ENCODE results near the gene PHF21A.
"Not testable (repeated sequence)": the region's sequence is repeated elsewhere in the genome, so short reads cannot be mapped to it uniquely, and the experiment has no call there.

The PHF21A gene

GRCh38 chr11:46120346-46121300 is 631 bp downstream of the PHF21A start:
- DNase-seq: peak; percentile 24

GRCh38 chr11:46119352-46120216 is 1.7 kb downstream of the PHF21A start:
- peak; percentile 78 for DNase-seq

- DNase-seq: peak; percentile 68
Measured at GRCh38 chr11:46118702-46119351, 2.4 kb downstream of the PHF21A start.

- peak; percentile 22 for DNase-seq
Measured at GRCh38 chr11:46117842-46118241, 3.4 kb downstream of the PHF21A start.

- DNase-seq: not testable (repeated sequence)
Measured at GRCh38 chr11:46116712-46117037, 4.6 kb downstream of the PHF21A start.

- DNase-seq: no peak
Measured at GRCh38 chr11:46116007-46116711, 5.1 kb downstream of the PHF21A start.

GRCh38 chr11:46114961-46115360 is 6.3 kb downstream of the PHF21A start:
- DNase-seq: peak; percentile 35

- DNase-seq: no peak
Measured at GRCh38 chr11:46114378-46114777, 6.9 kb downstream of the PHF21A start.

GRCh38 chr11:46112961-46113607 is 8.2 kb downstream of the PHF21A start:
- peak; percentile 86 for DNase-seq

GRCh38 chr11:46108751-46109150 is 12.5 kb downstream of the PHF21A start:
- DNase-seq: no peak

- no peak for DNase-seq
Measured at GRCh38 chr11:46107780-46108179, 13.5 kb downstream of the PHF21A start.

GRCh38 chr11:46107408-46107718 is 13.9 kb downstream of the PHF21A start:
- no peak for DNase-seq

GRCh38 chr11:46106530-46107407 is 14.5 kb downstream of the PHF21A start:
- no peak for DNase-seq

- no peak for DNase-seq
Measured at GRCh38 chr11:46105926-46106325, 15.3 kb downstream of the PHF21A start.

- no peak for DNase-seq
Measured at GRCh38 chr11:46105134-46105628, 16.1 kb downstream of the PHF21A start.

- DNase-seq: no peak
Measured at GRCh38 chr11:46102843-46103242, 18.4 kb downstream of the PHF21A start.

- DNase-seq: no peak
Measured at GRCh38 chr11:46100670-46101069, 20.6 kb downstream of the PHF21A start.

- peak; percentile 61 for DNase-seq
Measured at GRCh38 chr11:46099963-46100316, 21.3 kb downstream of the PHF21A start.

- no peak for DNase-seq
Measured at GRCh38 chr11:46090375-46090774, 30.9 kb downstream of the PHF21A start.

- DNase-seq: no peak
Measured at GRCh38 chr11:46079662-46080061, 41.6 kb downstream of the PHF21A start.

- no peak for DNase-seq
Measured at GRCh38 chr11:46075928-46076327, 45.3 kb downstream of the PHF21A start.
